ENCODE measurements around the gene TMEM63C. TPM values are rescaled to one million over a fixed set of nuclear protein-coding genes. Genes with fewer than 3 reads are reported as not detected.
A peak's percentile ranks its signal among the peaks of the same experiment; 100 is the strongest.

TMEM63C gene
- total RNA-seq, 4 donors from 2014 or later: 0.08 to 0.13 (median 0.10) TPM; not detected in 1

- H3K9me3 ChIP-seq: no peaks in the 10 kb centered on the region
- peaks cover 0 to under 1% (median 0%) of the 10 kb centered on the region in 3 donors for H3K4me1 ChIP-seq
- no peak overlapping the region for H3K27ac ChIP-seq
- no peak for ATAC-seq
- TF ChIP-seq POLR2A (IDR thresholded peaks at IDR 0.05) (no peak), EP300 (IDR thresholded peaks at IDR 0.05) (no peak), CTCF (IDR thresholded peaks at IDR 0.05) (no peak), POLR2AphosphoS5 (IDR thresholded peaks at IDR 0.05) (no peak)
- H3K27me3 ChIP-seq: no peaks in the 10 kb centered on the region
- WGBS, 2 donors (ENCODE audit: low coverage in 1 of 2): 70 to 76% methylated on average over 3 to 10 of the region's 13 CpGs
- H3K4me3 ChIP-seq: no peak overlapping the region
- H3K36me3 ChIP-seq: peaks cover 0 to 95% of the 10 kb centered on the region in 2 donors
Measured at GRCh38 chr14:77296155-77296554, 114.6 kb downstream of the TMEM63C start.

- Histone ChIP-seq H3K27me3 (no peaks in the 10 kb centered on the region), H3K4me3 (no peak overlapping the region), H3K9me3 (no peaks in the 10 kb centered on the region), H3K27ac (no peak overlapping the region), H3K4me1 (peaks cover 0 to 6% (median 0%) of the 10 kb centered on the region in 3 donors), H3K36me3 (peaks cover 0 to 94% of the 10 kb centered on the region in 2 donors)
- TF ChIP-seq CTCF (IDR thresholded peaks at IDR 0.05): no peak
- no peak for ATAC-seq
- 82 to 90% methylated on average over 5 to 8 of the region's 8 CpGs for WGBS, 2 donors (ENCODE audit: low coverage in 1 of 2)
Measured at GRCh38 chr14:77296906-77297305, 115.3 kb downstream of the TMEM63C start.

- Histone ChIP-seq H3K36me3 (peaks cover 0 to 95% of the 10 kb centered on the region in 2 donors), H3K27ac (no peak overlapping the region)
- no peak for ATAC-seq
Measured at GRCh38 chr14:77299771-77300170, 118.2 kb downstream of the TMEM63C start.

GRCh38 chr14:77301103-77301502 lies 119.5 kb downstream of the TMEM63C start:
- Histone ChIP-seq H3K9me3 (no peaks in the 10 kb centered on the region), H3K27ac (no peak overlapping the region), H3K27me3 (no peaks in the 10 kb centered on the region), H3K36me3 (peaks cover 0 to 97% of the 10 kb centered on the region in 2 donors), H3K4me3 (no peak overlapping the region), H3K4me1 (peaks cover 0 to 21% (median 0%) of the 10 kb centered on the region in 3 donors)
- ATAC-seq: no peak
- TF ChIP-seq POLR2A (IDR thresholded peaks at IDR 0.05): no peak
- TF ChIP-seq EP300 (IDR thresholded peaks at IDR 0.05): no peak
- no peak for TF ChIP-seq POLR2AphosphoS5 (IDR thresholded peaks at IDR 0.05)
- peak in 3 of 4 experiments; percentile 56 to 71 (median 61) for TF ChIP-seq CTCF (IDR thresholded peaks at IDR 0.05)
- 0% methylated on average over 4 of the region's 10 CpGs; no CpG with 5 or more reads in 1 of the 2 donors for WGBS, 2 donors (ENCODE audit: low coverage in 1 of 2)

More at GRCh38 chr14:77299771-77300170, 118.2 kb downstream of the TMEM63C start:
- Histone ChIP-seq H3K27me3 (no peaks in the 10 kb centered on the region), H3K4me3 (no peak overlapping the region), H3K9me3 (no peaks in the 10 kb centered on the region), H3K4me1 (peaks cover 0 to 14% (median 0%) of the 10 kb centered on the region in 3 donors)
- WGBS, 2 donors (ENCODE audit: low coverage in 1 of 2): 66 to 100% methylated on average over 1 to 4 of the region's 4 CpGs
- TF ChIP-seq EP300 (IDR thresholded peaks at IDR 0.05) (no peak), CTCF (IDR thresholded peaks at IDR 0.05) (no peak), POLR2A (IDR thresholded peaks at IDR 0.05) (no peak), POLR2AphosphoS5 (IDR thresholded peaks at IDR 0.05) (no peak)

GRCh38 chr14:77302926-77303325 lies 121.3 kb downstream of the TMEM63C start:
- no peak for ATAC-seq
- H3K36me3 ChIP-seq: peaks cover 0 to 80% of the 10 kb centered on the region in 2 donors
- no peaks in the 10 kb centered on the region for H3K9me3 ChIP-seq
- H3K27ac ChIP-seq: peak overlapping the region in 1 of 4 donors; percentile 30
- TF ChIP-seq EP300 (IDR thresholded peaks at IDR 0.05): no peak
- no peak for TF ChIP-seq POLR2A (IDR thresholded peaks at IDR 0.05)
- TF ChIP-seq POLR2AphosphoS5 (IDR thresholded peaks at IDR 0.05): no peak
- no peak for TF ChIP-seq CTCF (IDR thresholded peaks at IDR 0.05)
- WGBS, 2 donors (ENCODE audit: low coverage in 1 of 2): 92% methylated on average over 4 to 5 of the region's 5 CpGs
- H3K4me3 ChIP-seq: no peak overlapping the region
- H3K4me1 ChIP-seq: peaks cover 0 to 35% (median 0%) of the 10 kb centered on the region in 3 donors
- H3K27me3 ChIP-seq: no peaks in the 10 kb centered on the region
